Right renal cortex interstitium (tissue), 3 donors: ENCODE measurements around the gene NAALADL2. TPM values are rescaled to one million over a fixed set of nuclear protein-coding genes. Genes with fewer than 3 reads are reported as not detected.
"Not testable (repeated sequence)": the region's sequence is repeated elsewhere in the genome, so short reads cannot be mapped to it uniquely, and the experiment has no call there.

ENCODE experiments used
- DNase-seq, 3 donors: peaks; one replicate each; pipeline ENCODE4 v3.0.0-alpha.2; 2013; ENCODE audit warnings: low read depth in 3 of 3, low spot score in 2 of 3
- polyA plus RNA-seq, 3 donors: library from polyadenylated mRNA; unstranded; fragments of 120-200 nt; gene quantifications; one replicate each; pipeline ENCODE4 v1.2.1, GENCODE V29; 2013; ENCODE audit not compliant: insufficient read length in 3 of 3

Gene NAALADL2
- polyA plus RNA-seq, 3 donors = 18.2 to 22.0 (median 20.4) TPM

DNA sequence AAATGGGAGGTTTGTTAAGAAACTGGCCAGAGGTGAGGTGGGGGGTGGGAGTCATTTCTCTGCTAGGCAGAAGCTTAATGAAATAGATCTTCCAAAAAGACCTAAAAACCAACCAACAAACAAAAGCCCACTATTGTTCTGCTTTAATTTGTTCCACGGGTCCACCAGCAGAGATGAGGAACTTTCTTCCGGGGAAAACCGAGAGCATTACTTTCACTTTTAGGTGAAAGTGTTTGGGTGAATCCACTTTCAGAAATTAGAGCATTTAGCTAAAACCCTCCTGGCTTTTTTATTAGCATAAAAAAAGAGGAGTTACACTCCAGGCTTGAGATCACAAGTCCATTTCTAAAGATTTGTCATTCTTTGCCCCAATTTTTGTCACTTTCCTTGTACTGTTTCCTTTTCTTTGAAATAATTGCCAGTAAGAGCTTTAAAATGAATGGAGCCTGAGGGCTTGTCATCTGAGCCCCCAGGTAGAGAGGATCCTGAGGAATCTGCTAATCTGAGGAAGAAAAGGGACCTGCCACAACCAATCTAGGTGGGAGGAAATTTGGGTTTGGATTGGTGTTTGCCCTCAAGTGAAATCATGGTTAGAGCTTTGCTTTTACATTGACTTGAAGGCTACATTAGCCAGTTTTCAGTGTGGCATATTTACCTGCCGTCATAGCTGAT lies 667.6 kb downstream of the NAALADL2 start:
- DNase-seq = no peak

DNA sequence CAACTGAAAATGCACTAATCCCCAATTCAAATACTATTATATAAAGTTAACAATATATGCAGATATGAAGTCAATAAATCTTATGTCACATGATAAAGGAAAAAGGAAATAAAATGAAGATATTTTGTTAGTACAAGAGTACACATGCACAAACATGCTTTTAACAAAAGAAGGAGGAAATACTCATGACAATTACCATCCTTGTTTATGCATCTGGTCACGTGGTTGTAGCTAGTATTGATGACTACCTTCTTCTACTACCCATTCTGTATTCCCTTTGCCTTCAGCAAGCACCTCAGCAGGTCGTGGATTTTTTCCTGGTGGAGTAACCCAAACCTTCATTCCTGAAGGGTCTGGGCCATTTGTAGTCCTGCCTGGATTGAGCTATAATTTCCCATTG lies 669.6 kb downstream of the NAALADL2 start:
- DNase-seq = not testable (repeated sequence)

- no peak for DNase-seq
Measured at GRCh38 chr3:175535351-175535750, 676.2 kb downstream of the NAALADL2 start.

GRCh38 chr3:175546115-175546514 lies 687.0 kb downstream of the NAALADL2 start:
- DNase-seq = no peak

GRCh38 chr3:175552929-175553328 lies 693.8 kb downstream of the NAALADL2 start:
- DNase-seq = no peak

- DNase-seq = no peak
Measured at GRCh38 chr3:175554801-175555200, 695.7 kb downstream of the NAALADL2 start.

- DNase-seq = no peak
Measured at GRCh38 chr3:175558261-175558660, 699.1 kb downstream of the NAALADL2 start.

- no peak for DNase-seq
Measured at GRCh38 chr3:175564363-175564762, 705.2 kb downstream of the NAALADL2 start.

DNA sequence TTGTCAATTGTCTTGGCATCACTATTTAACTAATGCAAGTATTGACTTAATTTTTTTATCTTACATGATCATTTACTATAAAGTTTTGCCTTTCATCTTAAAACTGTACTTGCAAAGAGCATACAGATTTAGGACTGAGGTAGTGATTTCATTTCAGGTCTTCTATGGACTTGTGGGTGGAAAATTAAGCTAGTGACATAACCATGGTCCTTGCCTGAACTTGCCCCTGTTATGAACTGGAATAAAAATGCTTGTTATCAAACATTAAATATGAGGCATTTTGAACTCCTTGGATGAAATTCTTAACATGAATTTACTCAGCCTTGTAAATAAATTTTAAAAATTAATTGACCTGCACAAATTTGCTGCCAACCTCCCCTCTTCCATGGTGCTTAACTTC lies 712.0 kb downstream of the NAALADL2 start:
- no peak for DNase-seq

GRCh38 chr3:175573226-175573625 lies 714.1 kb downstream of the NAALADL2 start:
- DNase-seq = no peak

DNA sequence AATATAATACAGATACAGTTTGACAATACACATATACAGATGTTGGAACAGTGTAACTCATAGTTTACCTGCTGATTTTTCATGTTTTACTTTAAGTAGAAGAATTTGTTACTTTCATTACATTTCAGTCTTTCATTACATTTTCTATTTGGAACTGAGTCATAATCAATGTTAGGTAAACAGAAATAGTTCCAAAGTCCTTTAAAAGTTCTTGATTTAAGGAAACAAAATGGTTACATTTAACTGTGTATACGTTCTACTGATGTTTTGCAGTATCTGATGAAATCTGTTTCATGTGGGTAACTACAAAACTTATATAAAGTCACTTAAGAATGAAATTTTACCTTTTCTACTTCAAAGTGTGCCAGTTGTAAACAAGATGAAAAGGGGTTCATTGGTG lies 721.2 kb downstream of the NAALADL2 start:
- no peak for DNase-seq

DNA sequence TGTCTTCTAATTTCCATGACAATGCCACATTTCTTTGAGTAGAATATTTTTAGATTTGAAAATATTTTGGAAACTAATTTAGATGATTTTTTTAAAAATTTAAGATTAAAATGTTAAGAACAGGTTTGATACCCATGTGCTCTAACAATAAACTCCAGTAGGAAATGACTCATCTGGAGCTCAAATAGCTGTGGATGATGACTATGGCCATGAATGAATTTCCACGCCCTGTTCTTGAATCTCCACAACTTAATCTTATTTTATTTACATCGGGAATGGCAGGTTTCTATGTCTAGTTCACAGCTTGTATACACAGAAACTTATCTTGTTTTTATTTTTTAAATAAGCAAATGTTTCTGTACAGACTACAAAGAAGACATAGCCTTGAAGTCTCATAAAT lies 726.8 kb downstream of the NAALADL2 start:
- DNase-seq = no peak

DNA sequence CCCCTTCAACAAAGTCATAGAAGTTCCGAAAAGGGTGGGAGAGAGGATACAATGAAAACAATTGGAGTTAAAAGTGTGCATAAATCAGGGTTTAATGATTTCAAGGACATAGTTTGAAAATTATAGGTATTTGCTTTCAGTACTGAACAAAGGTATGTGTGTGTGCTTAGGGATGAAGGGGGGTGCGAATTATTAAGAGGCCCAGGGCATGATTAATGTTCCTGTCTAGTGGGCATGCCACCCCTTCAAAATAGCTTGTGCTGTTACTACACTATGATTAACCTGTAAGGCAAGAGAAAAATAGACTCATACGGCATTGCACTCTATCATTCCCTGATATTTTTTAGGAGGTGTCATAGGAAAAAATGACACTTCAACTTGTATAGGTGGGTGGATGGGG lies 731.6 kb downstream of the NAALADL2 start:
- DNase-seq = no peak

DNA sequence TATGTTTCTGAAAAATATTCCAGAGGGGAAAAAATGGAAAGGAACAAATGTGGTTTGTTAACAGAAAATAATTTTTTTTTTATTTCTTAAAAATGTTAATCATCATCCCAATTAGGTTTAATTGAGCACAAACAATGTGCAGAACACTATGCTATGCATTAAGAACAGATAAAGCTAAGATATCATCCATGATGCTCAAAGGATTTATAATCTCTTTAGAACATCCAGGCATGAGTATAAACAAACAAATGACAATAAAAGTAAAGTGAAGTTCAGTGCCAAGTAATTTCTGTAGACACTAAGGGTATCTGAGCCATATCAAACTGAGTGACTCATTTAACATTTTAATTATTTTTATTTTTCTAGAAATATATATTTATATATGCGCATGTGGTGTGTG lies 732.2 kb downstream of the NAALADL2 start:
- no peak for DNase-seq

- DNase-seq = no peak
Measured at GRCh38 chr3:175593331-175593730, 734.2 kb downstream of the NAALADL2 start.

GRCh38 chr3:175598740-175599139 lies 739.6 kb downstream of the NAALADL2 start:
- no peak for DNase-seq

DNA sequence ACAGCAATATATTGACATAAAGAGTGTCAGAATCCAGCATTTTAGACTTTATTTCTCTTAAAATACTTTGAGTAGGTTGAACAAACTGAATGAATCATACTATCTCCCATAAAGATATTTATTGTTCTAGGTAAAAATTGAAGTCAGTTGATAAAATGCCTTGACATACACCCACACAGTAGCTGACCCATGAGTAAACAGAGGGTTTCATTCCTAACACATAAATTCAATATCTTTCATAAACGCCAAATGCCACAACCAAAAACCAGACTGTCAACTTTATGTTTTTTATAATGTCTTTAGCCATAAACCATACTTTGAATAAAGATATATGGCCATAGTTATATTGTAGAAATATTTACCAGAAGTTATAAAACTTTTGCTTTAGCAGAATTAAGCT lies 742.4 kb downstream of the NAALADL2 start:
- DNase-seq = no peak

- DNase-seq = no peak
Measured at GRCh38 chr3:175605851-175606250, 746.7 kb downstream of the NAALADL2 start.

DNA sequence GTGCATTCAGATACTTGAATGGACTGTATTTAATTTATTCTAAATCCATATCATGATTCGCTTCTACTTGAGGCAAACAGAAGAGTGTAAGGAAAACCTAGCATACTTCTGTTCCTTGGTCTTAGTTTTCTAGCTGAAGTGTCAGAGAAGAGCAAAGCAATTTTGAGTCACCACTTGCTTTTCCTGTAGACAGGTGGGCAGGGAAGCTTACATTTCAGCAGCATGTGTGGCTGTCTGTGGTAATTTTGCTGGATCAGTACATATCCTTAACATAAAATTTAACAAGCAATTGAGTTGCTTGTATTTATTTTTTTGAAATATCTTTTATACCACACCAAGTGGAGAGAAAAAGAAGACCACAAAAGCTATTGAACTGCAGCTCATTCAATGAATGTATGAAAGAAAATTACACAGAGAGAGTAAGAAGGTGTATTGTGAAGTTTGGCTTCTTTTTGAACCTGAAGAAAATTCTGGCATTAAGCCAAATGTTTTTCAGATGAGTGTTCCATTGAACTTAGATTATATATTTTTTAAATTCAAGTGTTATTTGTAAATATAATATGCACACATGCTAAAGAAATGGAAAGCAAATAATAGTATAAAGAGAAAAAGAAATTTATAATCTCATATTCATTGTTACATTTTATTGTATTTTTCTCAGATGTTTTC lies 747.6 kb downstream of the NAALADL2 start:
- DNase-seq = no peak

- DNase-seq = no peak
Measured at GRCh38 chr3:175608356-175608755, 749.2 kb downstream of the NAALADL2 start.

DNA sequence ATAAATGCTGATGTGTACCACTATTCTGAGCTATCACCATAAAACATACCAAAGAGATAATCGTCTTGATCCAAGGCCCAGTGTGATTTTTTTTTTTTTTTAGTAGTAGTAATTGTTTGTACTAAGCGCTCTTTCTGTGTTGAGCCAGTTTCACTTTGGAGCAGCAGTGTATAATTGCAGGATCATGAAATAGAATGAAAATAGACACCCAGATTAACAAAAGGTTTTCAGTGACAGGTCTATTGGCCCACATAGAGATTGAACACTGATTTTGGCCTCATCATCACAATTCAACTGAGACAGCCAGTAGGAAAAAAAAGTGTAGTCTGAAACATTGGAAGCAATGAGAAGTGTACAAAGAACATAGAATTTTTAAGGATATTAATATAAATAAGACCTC lies 749.8 kb downstream of the NAALADL2 start:
- DNase-seq = no peak

DNA sequence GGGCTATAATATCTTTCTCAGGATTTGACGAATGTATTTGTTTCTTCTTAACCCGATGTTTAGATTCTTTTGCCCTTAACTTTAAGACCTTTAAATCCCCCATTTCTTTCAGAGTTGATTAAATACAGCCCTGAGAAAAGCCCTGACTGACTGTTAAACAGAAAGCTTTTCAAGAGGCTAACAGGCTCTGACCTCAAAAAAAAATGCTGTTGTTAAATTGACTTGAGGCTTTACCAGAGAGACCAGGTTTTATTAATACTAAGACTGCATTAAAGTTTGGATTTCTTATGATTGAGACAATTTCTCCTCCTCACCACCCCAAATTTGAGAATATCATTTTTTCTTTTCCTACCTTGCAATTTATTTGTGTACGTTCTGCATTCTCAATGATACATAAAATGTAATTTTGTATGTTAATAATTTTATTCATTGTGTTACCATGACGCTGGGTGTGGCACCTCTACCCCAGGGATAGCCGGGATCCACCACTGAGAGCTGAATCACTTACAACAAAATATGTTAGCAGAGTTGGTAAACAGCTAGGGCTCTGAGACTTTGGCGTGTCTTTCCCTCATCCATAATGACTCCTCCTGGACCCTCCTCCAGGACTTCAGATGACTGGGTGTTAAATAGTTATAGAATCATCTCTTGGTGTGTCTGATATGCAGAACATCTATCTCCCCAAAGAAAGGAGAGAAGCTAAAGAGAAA lies 753.5 kb downstream of the NAALADL2 start:
- no peak for DNase-seq
